Embryonic facial prominence (tissue), 1 donor: Measurements from ENCODE around the gene PTPN6.

ENCODE experiments used
- DNase-seq: peaks from one replicate; pipeline ENCODE4 v3.0.0-alpha.2; 2016; ENCODE audit errors: extremely low spot score

Gene PTPN6

GRCh38 chr12:6970096-6970527, 19.0 kb downstream of the PTPN6 start:
- no peak for DNase-seq

- no peak for DNase-seq
These were observed 23.0 kb downstream of the PTPN6 start for GRCh38 chr12:6974180-6974579.

DNA sequence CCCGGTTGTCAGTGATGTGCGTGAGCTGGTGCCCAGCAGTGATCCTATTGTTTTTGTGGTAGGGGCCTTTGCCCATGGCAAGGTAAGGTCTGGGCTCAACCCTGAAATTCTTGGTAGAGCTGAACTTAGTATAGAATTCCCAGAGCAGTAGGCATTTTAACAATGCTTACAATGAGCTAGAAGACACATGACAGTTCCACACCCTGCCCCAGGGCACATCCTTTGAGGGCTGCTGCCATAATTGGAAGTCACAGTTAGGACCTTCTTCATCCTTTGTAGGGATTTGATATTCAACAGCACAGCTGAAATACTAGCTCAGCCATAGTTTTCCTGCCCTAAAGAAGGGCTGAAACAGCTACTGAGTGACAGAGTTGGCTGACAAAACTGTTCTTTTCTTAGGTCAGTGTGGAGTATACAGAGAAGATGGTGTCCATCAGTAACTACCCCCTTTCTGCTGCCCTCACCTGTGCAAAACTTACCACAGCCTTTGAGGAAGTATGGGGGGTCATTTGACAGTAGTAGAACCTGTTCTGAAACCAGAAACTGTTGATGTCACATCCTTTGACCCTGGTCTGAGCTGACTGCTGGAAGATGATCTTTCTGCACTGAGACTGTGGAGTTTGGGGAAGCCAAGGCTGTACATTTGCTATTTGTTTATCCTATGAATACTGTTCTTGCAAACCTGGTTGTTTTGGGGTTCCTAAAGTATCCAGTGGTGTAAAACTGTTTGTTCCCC, 24.3 kb downstream of the PTPN6 start:
- DNase-seq, result no peak

DNA sequence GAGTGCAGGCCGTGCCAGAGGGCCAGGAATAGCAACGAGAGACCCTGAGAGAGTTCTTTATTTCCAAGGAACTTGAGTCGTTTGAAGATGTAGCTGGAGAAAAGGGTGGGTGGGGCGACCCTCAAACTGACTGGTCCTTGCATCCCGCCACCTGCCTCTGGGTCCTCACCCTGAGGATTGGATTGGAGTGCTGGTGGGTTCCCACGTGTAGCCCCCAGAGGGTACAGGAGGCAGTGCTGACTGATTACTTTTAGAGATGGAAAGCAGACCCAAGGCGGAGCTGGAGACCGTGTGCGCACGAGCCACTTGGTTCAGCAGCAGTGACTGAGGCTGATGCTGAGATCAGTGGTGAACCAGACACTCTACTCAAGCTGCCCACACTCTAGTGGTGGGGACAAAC, 26.5 kb downstream of the PTPN6 start:
- no peak for DNase-seq

GRCh38 chr12:6978188-6978587, 27.0 kb downstream of the PTPN6 start:
- DNase-seq, result no peak

GRCh38 chr12:6978611-6979011, 27.5 kb downstream of the PTPN6 start:
- no peak for DNase-seq

DNA sequence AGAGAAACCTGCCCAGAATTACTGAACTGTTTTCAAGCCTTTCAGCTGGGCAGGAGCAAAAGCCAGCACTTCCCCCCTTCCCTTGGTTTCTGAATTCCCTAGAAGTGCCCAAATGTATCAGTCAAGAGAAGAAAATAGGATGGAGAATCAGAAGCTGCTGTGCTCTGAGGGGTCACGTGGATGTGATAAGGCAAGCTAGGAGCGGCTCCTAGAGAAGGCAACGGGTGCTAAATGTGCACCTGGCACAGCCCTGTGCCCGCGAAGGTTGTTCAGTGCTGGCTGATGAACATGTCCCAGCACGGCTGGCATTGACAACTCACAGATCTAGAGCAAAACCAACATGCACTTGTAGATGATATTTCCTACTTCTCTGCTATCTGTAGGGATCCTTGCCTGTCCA, 27.9 kb downstream of the PTPN6 start:
- DNase-seq, result no peak

GRCh38 chr12:6979453-6979852, 28.3 kb downstream of the PTPN6 start:
- no peak for DNase-seq

- DNase-seq, result no peak
These were observed 28.9 kb downstream of the PTPN6 start for GRCh38 chr12:6980075-6980474.

- no peak for DNase-seq
These were observed 29.6 kb downstream of the PTPN6 start for GRCh38 chr12:6980740-6981139.

DNA sequence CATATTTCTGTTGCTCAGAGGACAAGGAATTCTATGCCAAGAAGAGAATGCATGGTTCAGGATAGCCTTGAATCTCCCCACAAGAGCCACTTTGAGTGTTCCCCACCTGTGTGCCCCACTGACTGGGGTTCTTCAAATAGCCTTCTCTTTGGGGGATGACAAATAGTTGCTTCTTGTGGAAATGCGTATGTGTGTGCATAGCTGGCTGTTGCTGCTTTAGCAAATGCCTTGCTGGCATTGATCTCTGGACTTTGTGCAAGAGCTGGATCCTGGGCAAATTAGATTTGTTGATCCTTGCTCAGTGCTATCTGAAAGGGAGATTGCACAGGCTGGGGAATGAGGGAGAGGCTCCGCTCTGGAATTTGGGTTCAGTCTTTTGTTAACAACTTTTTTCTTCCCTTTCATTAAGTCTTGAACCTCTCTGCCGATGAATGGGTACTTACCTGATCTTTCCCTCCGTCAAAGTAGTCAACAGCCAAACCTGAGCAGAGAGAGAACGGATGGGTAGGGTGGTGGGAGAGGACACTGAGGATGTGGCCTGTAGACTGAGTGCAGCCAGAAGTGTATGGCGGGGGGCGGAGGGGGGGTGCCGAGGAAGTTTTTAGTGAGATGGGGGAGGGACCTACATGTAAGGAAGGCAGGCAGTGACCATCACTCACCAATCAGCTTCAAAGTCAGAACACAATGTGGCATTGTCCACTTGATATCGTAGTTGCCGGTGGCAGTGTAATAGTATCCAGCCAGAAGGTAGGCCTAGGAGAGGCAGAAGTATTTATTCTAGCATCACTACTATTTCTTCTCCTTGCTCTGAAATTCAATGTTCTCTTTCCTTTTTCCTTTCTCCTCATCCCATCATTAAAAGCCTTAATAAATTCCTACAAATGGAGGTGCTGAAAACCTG, 30.2 kb downstream of the PTPN6 start:
- DNase-seq, result no peak

DNA sequence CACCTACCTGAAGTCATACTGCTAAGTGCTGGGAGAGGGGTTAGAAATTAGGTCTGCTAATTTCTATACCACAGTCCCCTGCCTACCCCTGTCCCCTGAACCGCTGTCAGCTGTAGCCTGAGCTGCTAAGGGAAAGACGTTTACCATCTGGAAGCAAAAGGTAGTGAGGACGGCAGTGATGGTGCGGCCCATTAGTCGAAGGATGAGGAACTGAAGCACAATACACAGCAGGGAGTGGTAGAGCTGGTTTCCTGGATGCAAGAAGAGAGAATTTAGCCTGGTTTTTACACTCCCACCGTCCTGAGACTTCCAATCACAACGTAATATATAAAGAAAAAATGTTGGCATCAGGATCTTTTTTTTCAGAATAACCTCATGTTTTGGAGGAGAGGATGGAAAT, 31.4 kb downstream of the PTPN6 start:
- no peak for DNase-seq

DNA sequence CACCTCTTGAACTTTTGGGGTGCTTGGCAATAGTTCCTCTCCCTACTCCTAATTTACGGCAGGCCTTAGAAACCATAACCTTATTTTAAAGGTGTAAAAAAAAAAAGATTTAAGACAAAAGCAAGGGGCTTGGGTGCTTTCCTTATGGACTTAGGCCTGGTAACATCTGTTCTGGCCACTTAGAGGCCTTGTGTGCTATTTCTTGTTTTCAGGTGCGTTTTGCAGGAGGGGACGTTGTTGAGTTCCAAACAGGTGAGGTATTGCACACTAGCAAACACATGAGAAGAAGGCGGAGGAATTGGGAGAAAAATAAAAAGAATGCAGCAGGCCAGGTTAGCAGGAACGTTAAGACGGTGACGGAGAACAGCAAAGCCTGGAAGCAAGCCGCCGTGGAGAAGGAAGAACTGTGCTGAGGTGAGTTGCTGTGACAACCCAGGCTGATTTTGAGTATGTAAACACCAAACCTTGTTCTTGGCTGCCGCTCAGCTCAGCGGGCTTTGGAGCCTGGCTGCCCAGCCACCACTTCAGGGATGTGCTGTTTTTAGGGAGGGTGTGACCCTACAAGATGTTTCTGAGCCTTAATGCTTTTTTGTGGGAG, 36.9 kb downstream of the PTPN6 start:
- DNase-seq, result no peak

GRCh38 chr12:6996040-6996441, 44.9 kb downstream of the PTPN6 start:
- DNase-seq, result no peak

DNA sequence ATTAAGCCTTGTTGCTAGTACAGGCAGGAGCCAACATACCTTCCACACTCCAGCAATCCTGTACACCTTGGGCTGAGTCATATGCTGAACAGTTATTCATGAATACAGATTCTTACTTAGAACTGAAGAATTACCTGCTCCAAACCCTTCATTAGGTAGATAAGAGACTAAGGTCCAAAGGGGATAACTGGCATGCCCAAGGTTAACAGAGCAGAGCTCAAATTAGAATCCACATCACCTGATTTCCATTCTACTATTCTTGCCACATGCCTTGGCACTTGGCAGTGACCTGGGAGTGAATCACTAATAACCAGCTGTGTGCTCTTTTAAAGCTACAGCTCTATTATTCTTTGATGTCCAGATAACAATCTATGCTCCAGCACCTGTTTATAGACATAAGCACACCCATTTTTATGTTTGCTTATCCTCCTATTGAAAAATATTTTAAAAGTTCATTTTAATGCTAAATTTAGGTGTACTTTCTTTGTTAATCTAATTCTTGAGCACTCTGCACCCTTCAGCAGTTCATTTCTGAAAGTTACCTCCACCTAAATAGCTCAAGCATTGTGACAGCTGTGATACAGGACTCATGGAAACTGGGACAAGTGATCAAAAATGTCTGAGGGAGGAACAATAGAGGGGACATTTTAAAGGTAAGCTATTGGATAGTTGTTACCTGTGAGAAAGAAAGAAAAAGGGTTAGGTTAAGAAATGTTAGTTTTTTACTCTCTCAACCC, 47.7 kb downstream of the PTPN6 start:
- no peak for DNase-seq

DNA sequence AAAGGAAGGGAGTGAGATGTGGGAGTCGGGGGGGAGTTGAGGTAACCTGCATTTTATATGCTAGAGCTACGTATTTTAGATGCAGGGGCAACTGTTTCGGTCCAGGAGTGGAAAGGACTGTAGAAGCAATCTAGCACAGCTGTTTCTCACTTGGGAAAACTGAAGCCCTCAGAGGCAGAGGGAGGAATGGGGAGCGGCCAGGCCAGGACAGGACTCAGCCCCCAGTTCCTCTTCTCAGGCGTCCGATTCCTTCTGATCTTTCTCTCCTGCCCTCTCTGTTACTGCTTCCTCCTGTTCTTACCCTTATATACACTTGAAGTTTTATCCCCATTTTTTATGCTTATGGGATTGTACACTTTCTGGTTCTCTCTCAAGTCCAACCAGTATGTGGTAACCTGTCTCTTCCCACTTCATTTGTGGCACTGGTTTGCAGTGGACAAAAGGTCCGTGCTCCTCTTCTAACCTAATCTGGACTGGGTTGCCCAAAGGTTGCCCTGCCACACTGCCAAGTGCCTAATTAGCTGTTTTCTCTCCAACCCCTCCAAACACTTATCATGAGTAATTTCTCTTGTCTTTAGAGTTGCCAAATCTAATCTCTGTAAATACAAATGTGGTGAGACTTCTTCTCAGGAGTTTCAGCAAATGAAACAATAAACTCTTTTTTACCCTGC, 50.9 kb downstream of the PTPN6 start:
- DNase-seq, result no peak

GRCh38 chr12:7004287-7004803, 53.2 kb downstream of the PTPN6 start:
- no peak for DNase-seq

- DNase-seq, result no peak
These were observed 53.7 kb downstream of the PTPN6 start for GRCh38 chr12:7004840-7005239.

DNA sequence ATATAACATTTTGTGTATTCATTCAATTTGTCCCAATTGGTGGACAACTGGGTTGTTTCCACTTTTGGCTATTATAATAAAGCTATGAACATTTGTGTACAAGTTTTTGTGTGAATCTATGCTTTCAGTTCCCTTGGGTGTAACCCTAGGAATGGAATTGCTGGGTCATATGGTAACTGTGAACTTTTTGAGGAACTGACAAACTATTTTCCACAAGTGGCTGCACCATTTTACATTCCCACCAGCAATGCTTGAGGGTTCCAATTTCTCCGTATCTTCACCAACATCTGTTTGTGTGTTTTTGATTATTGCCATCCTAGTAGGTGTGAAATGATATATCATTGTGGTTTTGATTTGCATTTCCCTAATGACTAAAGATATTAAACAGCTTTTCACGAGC, 54.2 kb downstream of the PTPN6 start:
- DNase-seq, result no peak

- no peak for DNase-seq
These were observed 55.5 kb downstream of the PTPN6 start for GRCh38 chr12:7006639-7007038.

DNA sequence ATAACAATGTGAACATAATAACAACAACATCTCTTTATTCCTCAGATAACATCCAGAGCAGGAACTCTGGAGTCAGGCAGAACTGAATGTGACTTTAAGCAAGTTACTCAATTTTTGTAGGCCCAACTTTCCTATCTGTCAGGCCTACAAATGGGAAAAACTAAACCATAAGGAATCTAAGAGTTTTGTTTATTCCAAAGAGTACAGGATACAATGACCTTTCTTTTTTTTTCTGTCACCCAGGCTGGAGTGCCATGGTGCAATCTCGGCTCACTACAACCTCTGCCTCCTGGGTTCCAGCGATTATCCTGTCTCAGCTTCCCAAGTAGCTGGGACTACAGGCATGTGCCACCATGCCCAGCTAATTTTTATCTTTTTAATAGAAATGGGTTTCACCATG, 57.7 kb downstream of the PTPN6 start:
- no peak for DNase-seq
